ENCODE measurements around the gene TXNRD2.
A peak's percentile ranks its signal among the peaks of the same experiment; 100 is the strongest.

The TXNRD2 gene

GRCh38 chr22:19979712-19980493, 38.3 kb upstream of the TXNRD2 start:
- no peak for DNase-seq

- no peak for DNase-seq
These were observed 37.1 kb upstream of the TXNRD2 start for GRCh38 chr22:19978748-19979147.

DNA sequence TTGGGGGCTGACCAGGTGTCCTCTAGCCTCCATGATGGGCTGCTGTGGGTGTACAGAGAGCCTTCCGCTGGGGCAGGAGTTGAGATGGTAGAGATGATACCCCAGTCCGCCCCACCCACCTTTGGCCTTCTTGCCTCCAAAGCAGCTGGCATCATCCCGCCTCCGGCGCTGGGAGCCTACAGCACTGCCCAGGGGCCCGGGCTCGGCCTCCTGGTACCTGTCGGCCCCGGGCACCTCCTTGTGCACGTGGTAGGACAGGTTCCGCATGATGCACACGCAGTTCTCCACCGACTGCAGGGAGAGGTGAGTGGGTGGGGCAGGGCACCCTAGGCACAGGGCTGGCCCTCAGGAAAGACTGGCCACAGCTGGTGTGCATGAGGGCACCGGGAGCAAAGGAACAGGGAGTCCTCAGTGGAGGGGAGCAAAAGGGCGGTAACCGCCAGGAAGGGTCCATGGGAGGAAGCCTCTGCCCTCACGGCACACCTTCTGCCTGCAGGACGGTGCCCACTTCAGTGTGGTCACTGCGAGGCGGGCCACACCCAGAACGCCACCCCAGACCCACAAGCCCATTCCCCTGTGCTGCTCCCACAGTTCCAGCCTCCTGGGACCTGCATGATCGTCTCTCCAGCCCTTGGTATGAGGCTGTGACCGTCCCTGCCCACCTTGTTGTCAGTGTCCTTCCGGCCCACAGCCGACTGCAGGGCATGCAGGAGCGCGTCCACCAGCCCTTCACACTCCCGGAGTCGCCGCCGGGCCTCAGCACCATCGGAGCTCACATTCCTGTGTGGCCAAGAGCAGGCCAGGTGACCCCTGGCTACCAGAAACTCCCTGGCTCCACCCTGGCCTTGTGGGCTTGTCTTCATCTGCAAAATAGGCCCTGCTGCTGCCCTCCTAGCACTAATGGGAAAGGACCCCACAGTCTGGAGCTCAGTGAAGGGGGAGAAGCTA, 36.0 kb upstream of the TXNRD2 start:
- no peak for DNase-seq

- no peak for DNase-seq
These were observed 35.1 kb upstream of the TXNRD2 start for GRCh38 chr22:19976671-19977070.

DNA sequence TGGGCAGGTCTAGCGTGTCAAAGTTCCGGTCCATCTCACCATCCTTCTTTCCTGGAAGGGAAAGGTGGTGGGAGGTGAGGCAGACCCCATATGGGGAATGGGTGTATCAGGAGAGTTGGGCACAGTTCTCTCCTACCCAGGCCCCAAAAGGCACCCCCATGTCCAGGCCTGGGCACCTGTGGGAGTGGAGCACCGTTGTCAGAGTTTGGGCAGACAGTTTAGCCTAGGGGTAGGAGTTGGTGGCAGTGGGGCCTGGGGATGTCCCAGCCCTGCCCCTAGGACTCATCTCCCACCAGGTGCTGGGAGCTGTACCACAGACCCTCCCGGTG, 34.1 kb upstream of the TXNRD2 start:
- DNase-seq: no peak

DNA sequence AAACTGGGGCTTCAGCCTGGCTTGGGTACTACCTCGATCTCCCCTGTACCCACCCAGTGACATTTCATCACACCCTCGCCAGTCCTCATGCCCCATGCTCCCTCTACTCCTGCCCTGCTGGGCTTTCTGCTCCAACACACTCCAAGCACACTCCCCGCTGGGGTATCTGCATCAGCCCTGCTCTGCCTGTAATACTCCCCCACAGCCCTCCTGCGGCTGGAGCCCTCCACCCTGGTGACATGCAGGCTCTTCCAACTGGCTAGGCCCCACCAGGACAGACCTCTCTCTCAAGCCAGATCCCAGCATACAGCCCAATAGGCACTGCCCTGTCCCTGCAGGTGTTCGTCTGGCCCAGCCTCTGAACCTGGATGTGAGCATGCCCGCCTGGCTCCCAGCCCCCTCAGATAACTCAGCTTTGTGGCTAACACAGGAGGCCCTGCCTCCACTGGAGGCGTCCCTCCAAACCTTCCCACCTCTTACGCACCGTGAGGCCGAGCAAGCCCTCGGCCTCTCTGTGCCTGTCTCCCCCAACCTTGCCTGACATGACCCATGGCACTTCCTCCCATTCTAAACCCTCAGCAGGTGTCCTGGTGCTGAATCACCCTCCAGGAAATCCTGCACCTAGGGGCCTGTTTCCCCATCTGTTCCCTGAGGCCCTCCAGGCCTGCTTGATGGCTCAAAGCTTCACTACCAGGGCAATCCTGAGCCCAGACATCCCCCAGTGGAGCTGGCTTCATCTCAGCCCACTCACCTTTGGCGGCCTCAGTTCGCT, 33.5 kb upstream of the TXNRD2 start:
- no peak for DNase-seq

DNA sequence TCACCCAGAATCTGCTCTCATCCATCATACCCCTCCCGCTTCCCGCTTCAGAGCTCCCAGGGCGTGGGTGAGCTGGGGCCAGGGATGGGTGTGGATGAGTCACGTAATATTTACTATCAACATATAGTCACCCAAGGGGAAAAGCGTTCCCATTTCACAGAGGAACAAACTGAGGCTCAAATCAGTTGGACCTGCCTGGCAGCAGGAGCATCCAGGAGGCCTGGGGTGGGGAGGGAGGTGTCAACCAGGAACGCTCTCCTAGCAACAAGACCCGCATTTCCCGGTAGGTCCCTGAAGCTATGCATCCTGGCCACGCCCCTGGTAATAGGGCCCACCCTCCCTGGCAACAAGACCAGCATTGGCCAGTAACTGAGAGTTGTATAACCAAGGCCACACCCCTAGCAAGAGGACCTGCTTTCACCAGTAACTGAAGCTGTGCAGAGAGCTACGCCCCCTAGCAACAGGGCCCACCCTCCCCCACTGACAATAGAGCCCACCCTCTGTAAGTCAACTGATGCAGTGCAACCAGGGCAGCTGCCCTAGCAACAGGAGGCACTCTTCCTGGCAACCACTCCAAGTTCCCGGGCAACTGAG, 32.7 kb upstream of the TXNRD2 start:
- DNase-seq: peak; percentile 38

GRCh38 chr22:19973551-19974267, 32.1 kb upstream of the TXNRD2 start:
- no peak for DNase-seq

GRCh38 chr22:19972652-19973550, 31.3 kb upstream of the TXNRD2 start:
- no peak for DNase-seq

GRCh38 chr22:19972251-19972650, 30.6 kb upstream of the TXNRD2 start:
- DNase-seq: no peak

GRCh38 chr22:19971276-19972124, 29.9 kb upstream of the TXNRD2 start:
- no peak for DNase-seq

- DNase-seq: peak; percentile 78
These were observed 29.1 kb upstream of the TXNRD2 start for GRCh38 chr22:19970479-19971275.

GRCh38 chr22:19970031-19970478, 28.4 kb upstream of the TXNRD2 start:
- DNase-seq: no peak

DNA sequence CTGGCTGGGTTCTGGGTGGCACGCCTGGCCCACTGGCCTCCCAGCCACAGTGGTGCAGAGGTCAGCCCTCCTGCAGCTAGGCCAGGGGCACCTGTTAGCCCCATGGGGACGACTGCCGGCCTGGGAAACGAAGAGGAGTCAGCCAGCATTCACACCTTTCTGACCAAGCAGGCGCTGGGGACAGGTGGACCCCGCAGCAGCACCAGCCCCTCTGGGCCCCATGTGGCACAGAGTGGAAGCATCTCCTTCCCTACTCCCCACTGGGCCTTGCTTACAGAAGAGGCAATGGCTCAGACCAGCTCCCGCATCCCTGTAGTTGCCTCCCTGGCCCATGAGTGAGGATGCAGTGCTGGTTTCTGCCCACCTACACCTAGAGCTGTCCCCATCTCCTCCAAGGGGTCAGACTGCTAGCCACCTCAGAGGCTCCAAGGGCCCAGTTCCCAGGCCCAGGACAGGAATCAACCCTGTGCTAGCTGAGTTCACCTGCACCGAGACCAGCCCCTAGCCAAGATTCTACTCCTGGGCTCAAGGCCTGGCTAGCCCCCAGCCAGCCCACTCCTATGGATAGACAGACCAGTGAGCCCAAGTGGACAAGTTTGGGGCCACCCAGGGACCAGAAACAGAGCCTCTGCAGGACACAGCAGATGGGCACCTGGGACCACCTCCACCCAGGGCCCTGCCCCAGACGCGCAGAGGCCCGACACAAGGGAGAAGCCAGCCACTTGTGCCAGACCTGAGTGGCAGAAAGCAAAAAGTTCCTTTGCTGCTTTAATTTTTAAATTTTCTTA, 27.7 kb upstream of the TXNRD2 start:
- no peak for DNase-seq

- DNase-seq: no peak
These were observed 26.9 kb upstream of the TXNRD2 start for GRCh38 chr22:19968450-19968891.

GRCh38 chr22:19967850-19968449, 26.3 kb upstream of the TXNRD2 start:
- no peak for DNase-seq

DNA sequence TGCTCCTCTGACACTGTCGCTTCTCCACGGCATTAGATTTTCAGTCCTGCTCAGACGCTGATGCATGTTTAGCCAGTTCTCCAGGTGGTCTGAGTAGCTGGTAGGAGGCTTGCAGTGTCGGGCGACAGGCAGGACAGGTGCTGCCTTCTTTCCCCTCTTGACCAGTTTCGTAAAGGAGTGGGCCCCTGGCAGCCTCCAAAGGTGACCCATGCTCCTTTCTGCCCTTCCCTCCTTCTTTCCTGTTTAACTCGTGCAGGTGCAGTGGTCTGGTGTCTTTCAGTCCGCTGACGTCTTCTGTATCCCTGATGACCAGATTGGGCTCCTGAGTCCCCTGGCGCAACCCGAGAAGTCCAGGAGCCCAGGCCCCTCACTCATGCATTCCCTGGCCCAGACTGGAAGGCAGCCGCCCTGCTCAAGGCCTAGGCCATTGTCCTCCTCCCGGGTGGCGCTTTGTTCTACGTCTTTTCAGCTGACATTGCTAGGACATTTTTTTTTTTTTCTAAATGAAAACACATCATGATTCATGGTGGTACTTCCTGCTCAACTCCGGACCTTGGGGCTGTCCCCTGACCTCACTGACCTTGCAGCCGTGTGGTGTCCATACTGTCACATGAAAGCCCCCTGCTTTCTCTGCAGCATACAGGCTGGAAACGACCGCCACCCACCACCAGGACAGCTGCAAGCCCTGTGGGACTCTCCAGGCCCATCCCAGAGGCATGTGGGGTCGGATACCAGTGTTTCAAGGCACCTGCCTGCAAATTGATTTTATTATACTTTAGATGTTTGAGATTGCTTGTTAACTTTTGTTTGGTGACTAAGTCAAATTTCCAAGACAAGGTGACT, 25.5 kb upstream of the TXNRD2 start:
- DNase-seq: no peak

Measured in CD4-positive, alpha-beta T cell treated with Interleukin-21 for 1 hour (primary cell).